ENCODE results near the gene IMMP2L. TPM values are rescaled to one million over a fixed set of nuclear protein-coding genes. Genes with fewer than 3 reads are reported as not detected.
A peak's percentile ranks its signal among the peaks of the same experiment; 100 is the strongest.

Gene IMMP2L
- polyA plus RNA-seq, 2 of the 4 experiments (the other 2 are of a cell fraction), result 16.1 to 23.8 TPM

GRCh38 chr7:111357691-111358090, 204.6 kb downstream of the IMMP2L start:
- no peak; a peak in 1 of 6 replicates for ATAC-seq
- TF ChIP-seq CBX2 (IDR thresholded peaks at IDR 0.05; ENCODE audit: borderline replicate concordance, low read depth) (no peak), ELK1 (IDR thresholded peaks at IDR 0.05; ENCODE audit: low read depth, low read length) (no peak), RARB (CRISPR knock-in tag; IDR thresholded peaks at IDR 0.05) (no peak), RFX5 (IDR thresholded peaks at IDR 0.05) (no peak), CHD2 (IDR thresholded peaks at IDR 0.05; ENCODE audit: low read length, partially characterized antibody) (no peak), FOSL2 (IDR thresholded peaks at IDR 0.05) (no peak), FOSL2 (CRISPR knock-in tag; IDR thresholded peaks at IDR 0.05) (peak; percentile 30; the same call in 1 of the 2 replicates), JUN (IDR thresholded peaks at IDR 0.05) (no peak)
- Histone ChIP-seq H3K4me2 (peak overlapping the region; percentile 42), H3K9me3 (no peaks in the 10 kb centered on the region), H3K4me1 (peaks cover 23% of the 10 kb centered on the region), H3K4me3 (no peak overlapping the region), H3K27ac (peak overlapping the region in 1 of 2 experiments; percentile 9; a peak in 1 of 6 replicates)
- no peak for FAIRE-seq
- DNase-seq (ENCODE audit: low read depth in 1 of 2, low spot score in 1 of 2), result peak in 1 of 2 experiments; percentile 18
- ChIA-PET CTCF (no interaction called here), POLR2A (no interaction called here)

GRCh38 chr7:111356941-111357340, 205.4 kb downstream of the IMMP2L start:
- ATAC-seq, result no peak

GRCh38 chr7:111352319-111352718, 210.0 kb downstream of the IMMP2L start:
- CTCF ChIA-PET, result no interaction called here
- H3K9me3 ChIP-seq, result no peaks in the 10 kb centered on the region
- no peak for ATAC-seq

More at GRCh38 chr7:111356941-111357340, 205.4 kb downstream of the IMMP2L start:
- ChIA-PET POLR2A (no interaction called here), CTCF (no interaction called here)
- H3K4me2 ChIP-seq, result peak overlapping the region; percentile 42; the same call in 1 of the 3 replicates
- no peak for FAIRE-seq
- peak overlapping the region in 1 of 2 experiments; percentile 15; a peak in 1 of 6 replicates for H3K27ac ChIP-seq
- H3K4me3 ChIP-seq, result no peak overlapping the region
- no peaks in the 10 kb centered on the region for H3K9me3 ChIP-seq
- peaks cover 19% of the 10 kb centered on the region for H3K4me1 ChIP-seq
- WGBS (ENCODE audit: missing lambda C conversion rate), result 80% methylated on average over 3 of the region's 3 CpGs
- TF ChIP-seq HMGXB4 (CRISPR knock-in tag; IDR thresholded peaks at IDR 0.05; ENCODE audit: borderline replicate concordance), result no peak
- no peak for TF ChIP-seq TFCP2L1 (CRISPR knock-in tag; IDR thresholded peaks at IDR 0.05)
- TF ChIP-seq HOXA7 (CRISPR knock-in tag; IDR thresholded peaks at IDR 0.05), result no peak
- no peak for TF ChIP-seq HES2 (IDR thresholded peaks at IDR 0.05)
- no peak for TF ChIP-seq BHLHE40 (IDR thresholded peaks at IDR 0.05; ENCODE audit: low read depth, low read length)
- DNase-seq (ENCODE audit: low read depth in 1 of 2, low spot score in 1 of 2), result no peak

More at GRCh38 chr7:111352319-111352718, 210.0 kb downstream of the IMMP2L start:
- POLR2A ChIA-PET, result no interaction called here
- Histone ChIP-seq H3K4me2 (no peak overlapping the region), H3K27ac (no peak overlapping the region), H3K4me3 (no peak overlapping the region), H3K4me1 (peaks cover 6% of the 10 kb centered on the region)
- TF ChIP-seq POLR2A (IDR thresholded peaks at IDR 0.05; ENCODE audit: low read length) (no peak), RARB (CRISPR knock-in tag; IDR thresholded peaks at IDR 0.05) (no peak), FOSB (CRISPR knock-in tag; IDR thresholded peaks at IDR 0.05) (no peak), POLR2AphosphoS2 (conservative IDR thresholded peaks at IDR 0.05; ENCODE audit: low read length) (no peak), RAD21 (conservative IDR thresholded peaks at IDR 0.05 in 1 of 2, IDR thresholded peaks at IDR 0.05 in 1 of 2) (no peak), REST (IDR thresholded peaks at IDR 0.05) (no peak), SREBF2 (IDR thresholded peaks at IDR 0.05) (no peak)
- DNase-seq (ENCODE audit: low read depth in 1 of 2, low spot score in 1 of 2), result no peak
- 100% methylated on average over 1 of the region's 1 CpG for WGBS (ENCODE audit: missing lambda C conversion rate)
- no peak for FAIRE-seq

Measured in A549 (cell line).